MCF 10A (cell line): Measurements from ENCODE around the gene UBE2J1. TPM values are rescaled to one million over a fixed set of nuclear protein-coding genes. Genes with fewer than 3 reads are reported as not detected.

Source experiments
- BruUV-seq: library from RNA; stranded (reverse); fragments of 400-500 nt; replicated peaks from 2 replicates; lab custom pipeline; 2021; lab: Mats Ljungman, UMichigan
- CTCF ChIA-PET: fragments of 300-600 bp; sonication (Branson Sonifier 250); formaldehyde crosslinking; extraction: SDS; loops from one replicate; lab custom pipeline; 2021; ENCODE audit warnings: antibody characterized with exemption, inconsistent platforms; lab: Yijun Ruan, JAX
- POLR2A ChIA-PET: fragments of 300-600, 350-650 bp; sonication (Branson Sonifier 250); formaldehyde crosslinking; extraction: SDS; loops from one replicate; lab custom pipeline; 2020; ENCODE audit warnings: antibody characterized with exemption, inconsistent platforms; lab: Yijun Ruan, JAX
- DNase-seq: peaks from one replicate; pipeline ENCODE4 v3.0.0-alpha.2; 2018; ENCODE audit not compliant: unreplicated experiment
- H3K27ac Mint-ChIP-seq: one replicate; pipeline ENCODE4 v1.8.0; 2022; ENCODE audit warnings: mild to moderate bottlenecking, low read depth, mixed read lengths; ENCODE audit not compliant: unreplicated experiment
- H3K27me3 Mint-ChIP-seq: one replicate; pipeline ENCODE4 v1.8.0; 2022; ENCODE audit warnings: mixed read lengths; ENCODE audit not compliant: insufficient read depth, unreplicated experiment
- H3K36me3 Mint-ChIP-seq: one replicate; pipeline ENCODE4 v1.8.0; 2022; ENCODE audit warnings: mild to moderate bottlenecking, moderate library complexity, mixed read lengths; ENCODE audit not compliant: insufficient read depth, unreplicated experiment
- H3K4me1 Mint-ChIP-seq: one replicate; pipeline ENCODE4 v1.8.0; 2022; ENCODE audit warnings: mixed read lengths; ENCODE audit not compliant: insufficient read depth, unreplicated experiment
- H3K4me3 Mint-ChIP-seq: one replicate; pipeline ENCODE4 v1.8.0; 2022; ENCODE audit warnings: mild to moderate bottlenecking, moderate library complexity, mixed read lengths; ENCODE audit not compliant: unreplicated experiment
- H3K9me3 Mint-ChIP-seq: one replicate; pipeline ENCODE4 v1.8.0; 2022; ENCODE audit warnings: mixed read lengths; ENCODE audit not compliant: unreplicated experiment
- intact Hi-C: fragments of 100-400 bp; cut with micrococcal nuclease; formaldehyde crosslinking; loops from 2 replicates; pipeline ENCODE4 v1.14.1; 2022
- total RNA-seq: library from RNA; stranded (reverse); gene quantifications from 2 replicates; pipeline ENCODE4 v1.2.3, GENCODE V29; 2022
- TF ChIP-seq, protein P1 (sequence below): fragments of 200-600 bp; IDR thresholded peaks from one replicate; pipeline ENCODE4 v1.8.0; 2022; ENCODE audit warnings: antibody characterized with exemption, mild to moderate bottlenecking; ENCODE audit not compliant: unreplicated experiment

The UBE2J1 gene
- total RNA-seq, 1 experiment from 2014 or later: 39.0 TPM

DNA sequence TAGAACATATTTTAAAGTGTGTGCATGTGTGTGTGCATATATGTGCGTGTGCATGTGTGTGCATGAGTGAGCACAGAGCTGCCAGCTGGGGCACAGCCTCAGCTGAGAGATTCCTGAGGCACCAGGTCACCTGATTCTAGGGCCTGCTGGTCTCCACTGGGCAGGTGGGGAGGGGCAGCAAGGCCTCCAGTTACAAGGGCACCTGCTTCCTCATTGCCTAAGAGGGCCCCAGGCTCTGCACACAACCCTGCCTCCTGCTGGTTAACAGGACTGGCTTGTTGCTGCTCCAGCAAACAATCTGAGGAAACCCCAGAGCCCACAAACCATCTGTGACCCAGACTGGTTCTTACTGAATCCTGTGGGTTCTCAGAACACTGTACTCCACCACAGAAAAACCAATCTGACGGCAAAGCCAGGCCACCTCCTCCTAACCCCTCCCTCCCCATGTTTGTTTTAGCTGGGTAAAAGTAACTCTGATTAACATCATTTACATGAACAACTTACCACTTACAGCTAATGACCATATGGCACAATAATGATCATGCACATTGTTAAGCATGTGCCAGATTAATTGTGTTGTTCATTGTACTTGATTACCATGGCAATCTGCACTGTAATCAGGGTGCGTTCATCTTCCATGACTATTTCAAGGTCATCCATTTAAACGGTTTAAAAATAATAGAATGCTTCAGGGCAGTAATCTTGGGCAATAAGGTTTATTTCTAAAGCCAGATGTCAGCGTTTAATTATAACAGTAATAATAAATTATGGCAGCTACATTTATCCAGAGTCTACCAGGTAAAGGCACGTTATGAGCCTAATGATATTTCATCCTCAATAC is 23.1 kb upstream of the UBE2J1 start:
- no peaks in the 10 kb centered on the region for H3K4me1 Mint-ChIP-seq
- intact Hi-C loops: no loop called here
- no TSS peak for BruUV-seq
- H3K9me3 Mint-ChIP-seq: no peaks in the 10 kb centered on the region
- no peaks in the 10 kb centered on the region for H3K27me3 Mint-ChIP-seq
- no peaks in the 10 kb centered on the region for H3K36me3 Mint-ChIP-seq
- H3K4me3 Mint-ChIP-seq: no peak overlapping the region
- ChIA-PET POLR2A (interaction anchor here (0.6 to 1.1 kb wide), 2 partner anchors 9 to 43 kb away, joined by 3 to 5 read pairs; no protein-coding TSS in a partner anchor), CTCF (interaction anchor here (1.0 to 1.7 kb wide), 4 partner anchors 10 to 393 kb away, joined by 3 to 6 read pairs (median 4); no protein-coding TSS in a partner anchor)
- TF ChIP-seq, protein P1, sequence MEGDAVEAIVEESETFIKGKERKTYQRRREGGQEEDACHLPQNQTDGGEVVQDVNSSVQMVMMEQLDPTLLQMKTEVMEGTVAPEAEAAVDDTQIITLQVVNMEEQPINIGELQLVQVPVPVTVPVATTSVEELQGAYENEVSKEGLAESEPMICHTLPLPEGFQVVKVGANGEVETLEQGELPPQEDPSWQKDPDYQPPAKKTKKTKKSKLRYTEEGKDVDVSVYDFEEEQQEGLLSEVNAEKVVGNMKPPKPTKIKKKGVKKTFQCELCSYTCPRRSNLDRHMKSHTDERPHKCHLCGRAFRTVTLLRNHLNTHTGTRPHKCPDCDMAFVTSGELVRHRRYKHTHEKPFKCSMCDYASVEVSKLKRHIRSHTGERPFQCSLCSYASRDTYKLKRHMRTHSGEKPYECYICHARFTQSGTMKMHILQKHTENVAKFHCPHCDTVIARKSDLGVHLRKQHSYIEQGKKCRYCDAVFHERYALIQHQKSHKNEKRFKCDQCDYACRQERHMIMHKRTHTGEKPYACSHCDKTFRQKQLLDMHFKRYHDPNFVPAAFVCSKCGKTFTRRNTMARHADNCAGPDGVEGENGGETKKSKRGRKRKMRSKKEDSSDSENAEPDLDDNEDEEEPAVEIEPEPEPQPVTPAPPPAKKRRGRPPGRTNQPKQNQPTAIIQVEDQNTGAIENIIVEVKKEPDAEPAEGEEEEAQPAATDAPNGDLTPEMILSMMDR: no peak
- DNase-seq: peak; percentile 57
- no peak overlapping the region for H3K27ac Mint-ChIP-seq

DNA sequence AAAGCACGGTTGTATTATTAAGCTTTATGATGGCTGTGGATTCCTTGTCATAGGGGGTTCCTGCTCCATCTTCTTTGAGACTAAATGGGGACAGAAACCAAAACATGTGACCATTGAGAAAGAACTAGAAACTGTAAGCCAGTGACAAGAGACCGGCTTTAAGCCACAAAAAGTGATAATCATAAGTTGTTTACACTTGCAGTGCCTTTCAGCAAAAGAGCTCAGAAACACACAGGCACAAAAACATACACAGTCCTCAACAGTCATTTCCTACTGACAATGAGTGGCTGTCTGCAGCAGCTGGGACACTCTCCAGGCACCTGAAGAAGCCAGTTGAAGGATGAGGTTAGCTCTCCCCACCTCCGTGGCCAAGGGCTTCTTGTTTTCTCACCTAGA is 20.0 kb upstream of the UBE2J1 start:
- Mint-ChIP-seq H3K4me3 (no peak overlapping the region), H3K4me1 (no peaks in the 10 kb centered on the region), H3K9me3 (no peaks in the 10 kb centered on the region), H3K36me3 (no peaks in the 10 kb centered on the region), H3K27me3 (no peaks in the 10 kb centered on the region), H3K27ac (no peak overlapping the region)
- POLR2A ChIA-PET: interaction anchor here (0.6 to 1.1 kb wide), 6 partner anchors 9 to 409 kb away, joined by 3 to 4 read pairs (median 3); partner anchors contain the start of genes LYRM2, RNGTT and UBE2J1
- no TSS peak for BruUV-seq
- CTCF ChIA-PET: interaction anchor here (0.6 to 3.8 kb wide), 60 partner anchors 8 to 1536 kb away, joined by 3 to 57 read pairs (median 5); partner anchors contain the start of genes ANKRD6, LYRM2 and UBE2J1
- no peak for DNase-seq
- intact Hi-C loops: loop anchor here (1.0 kb wide), 1 partner anchor 238 kb away; no protein-coding TSS in a partner anchor
- TF ChIP-seq, protein P1: no peak

DNA sequence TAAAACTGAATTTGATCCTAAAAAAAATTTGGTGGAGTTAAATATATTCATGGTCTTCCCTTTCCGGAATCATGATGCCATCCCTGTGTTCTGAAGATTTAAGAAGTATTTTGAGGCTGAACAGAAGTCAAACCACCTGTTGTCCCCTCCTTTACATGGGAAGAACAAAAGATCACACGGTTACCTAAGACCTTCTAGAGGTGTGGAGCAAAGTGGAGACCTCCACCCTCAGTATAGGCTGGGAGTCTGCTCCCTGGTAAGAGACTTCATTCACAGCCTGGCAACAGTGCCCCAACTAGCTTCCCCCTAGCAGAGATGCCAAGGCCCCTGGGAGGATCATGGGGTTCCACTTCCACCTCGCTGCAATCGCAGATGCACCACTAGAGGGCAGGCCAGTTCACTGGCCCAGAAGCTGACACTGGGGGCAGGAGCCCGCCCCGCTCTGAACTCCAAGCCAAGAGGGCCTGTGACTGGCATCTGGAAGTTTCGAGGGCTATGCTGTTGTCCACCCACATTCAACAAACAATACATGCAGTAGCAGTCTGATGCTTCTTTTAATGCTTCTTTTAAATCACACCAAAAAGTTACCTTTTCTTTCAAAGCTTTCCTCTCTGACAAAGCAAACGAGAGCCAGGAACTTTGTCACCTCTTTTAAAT is 19.5 kb upstream of the UBE2J1 start:
- H3K36me3 Mint-ChIP-seq: no peaks in the 10 kb centered on the region
- TF ChIP-seq, protein P1: peak; percentile 81
- CTCF ChIA-PET: interaction anchor here (0.5 to 3.8 kb wide), 69 partner anchors 9 to 1537 kb away, joined by 3 to 57 read pairs (median 4); partner anchors contain the start of genes ANKRD6, LYRM2 and UBE2J1
- no TSS peak for BruUV-seq
- H3K27ac Mint-ChIP-seq: no peak overlapping the region
- H3K4me1 Mint-ChIP-seq: no peaks in the 10 kb centered on the region
- no peak overlapping the region for H3K4me3 Mint-ChIP-seq
- POLR2A ChIA-PET: interaction anchor here (0.6 to 1.1 kb wide), 7 partner anchors 8 to 408 kb away, joined by 3 to 4 read pairs (median 3); partner anchors contain the start of genes LYRM2 and RNGTT
- intact Hi-C loops: loop anchor here (1.0 kb wide), 1 partner anchor 238 kb away; no protein-coding TSS in a partner anchor
- DNase-seq: peak; percentile 61
- H3K9me3 Mint-ChIP-seq: no peaks in the 10 kb centered on the region
- no peaks in the 10 kb centered on the region for H3K27me3 Mint-ChIP-seq
